ENCODE measurements around the gene TMEM212. TPM values are rescaled to one million over a fixed set of nuclear protein-coding genes. Genes with fewer than 3 reads are reported as not detected.

TMEM212 gene
- total and polyA plus RNA-seq, 2 of the 13 experiments (the other 11 are each of a cell fraction or from before 2014, with no cell fraction given): not detected

DNA sequence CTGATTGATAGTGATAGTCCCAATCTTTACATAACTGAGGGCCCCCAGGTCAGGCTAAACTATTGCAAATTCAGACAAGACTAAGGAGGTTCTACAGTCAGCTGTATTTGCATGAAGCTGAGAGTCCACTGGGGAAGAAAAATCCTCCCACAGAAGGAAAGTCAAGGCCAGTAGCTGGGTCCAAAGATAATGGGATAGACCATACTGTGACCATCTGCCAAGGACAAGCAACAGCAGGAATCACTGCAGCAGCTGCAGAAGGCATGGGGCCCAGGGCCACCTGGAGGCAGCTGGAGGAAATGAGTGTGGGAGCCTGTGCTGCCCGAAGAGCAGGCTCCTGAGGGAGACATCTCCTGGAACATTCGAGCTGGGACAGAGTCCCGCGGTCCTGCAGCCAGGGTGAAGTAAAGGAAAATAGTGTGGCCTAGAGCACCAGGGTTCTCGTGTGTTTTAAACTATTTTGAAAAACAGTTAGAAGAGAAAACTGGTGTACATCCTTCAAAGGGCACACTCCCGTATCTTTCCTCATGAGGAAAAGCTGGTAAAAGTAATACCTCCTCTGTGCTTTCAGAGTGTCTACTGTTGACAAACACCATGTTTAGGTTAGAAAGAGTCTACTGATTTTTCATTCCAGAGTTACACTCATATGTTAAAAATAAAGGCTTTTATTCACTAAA is 13.2 kb upstream of the TMEM212 start (continued):
- TF ChIP-seq, protein P1, sequence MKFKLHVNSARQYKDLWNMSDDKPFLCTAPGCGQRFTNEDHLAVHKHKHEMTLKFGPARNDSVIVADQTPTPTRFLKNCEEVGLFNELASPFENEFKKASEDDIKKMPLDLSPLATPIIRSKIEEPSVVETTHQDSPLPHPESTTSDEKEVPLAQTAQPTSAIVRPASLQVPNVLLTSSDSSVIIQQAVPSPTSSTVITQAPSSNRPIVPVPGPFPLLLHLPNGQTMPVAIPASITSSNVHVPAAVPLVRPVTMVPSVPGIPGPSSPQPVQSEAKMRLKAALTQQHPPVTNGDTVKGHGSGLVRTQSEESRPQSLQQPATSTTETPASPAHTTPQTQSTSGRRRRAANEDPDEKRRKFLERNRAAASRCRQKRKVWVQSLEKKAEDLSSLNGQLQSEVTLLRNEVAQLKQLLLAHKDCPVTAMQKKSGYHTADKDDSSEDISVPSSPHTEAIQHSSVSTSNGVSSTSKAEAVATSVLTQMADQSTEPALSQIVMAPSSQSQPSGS (CRISPR knock-in tag; IDR thresholded peaks at IDR 0.05): peak; percentile 43; the same call in 1 of the 2 replicates
- no peak for TF ChIP-seq HNRNPL (IDR thresholded peaks at IDR 0.05; ENCODE audit: low read depth, low read length)
- TF ChIP-seq ZNF781 (CRISPR knock-in tag; IDR thresholded peaks at IDR 0.05; ENCODE audit: borderline replicate concordance, not compliant biosample characterization): no peak
- TF ChIP-seq ZNF629 (CRISPR knock-in tag; conservative IDR thresholded peaks at IDR 0.05): 0 out of 2 replicates have a peak, but pooled peaks have one; percentile 20
- TF ChIP-seq RXRB (CRISPR knock-in tag; IDR thresholded peaks at IDR 0.05; ENCODE audit: borderline replicate concordance): peak; percentile 84
- TF ChIP-seq KAT8 (CRISPR knock-in tag; IDR thresholded peaks at IDR 0.05): peak; percentile 57; the same call in 1 of the 2 replicates
- TF ChIP-seq ZNF678 (CRISPR knock-in tag; IDR thresholded peaks at IDR 0.05): no peak
- TF ChIP-seq EED (CRISPR knock-in tag; IDR thresholded peaks at IDR 0.05): no peak
- TF ChIP-seq, protein P2, sequence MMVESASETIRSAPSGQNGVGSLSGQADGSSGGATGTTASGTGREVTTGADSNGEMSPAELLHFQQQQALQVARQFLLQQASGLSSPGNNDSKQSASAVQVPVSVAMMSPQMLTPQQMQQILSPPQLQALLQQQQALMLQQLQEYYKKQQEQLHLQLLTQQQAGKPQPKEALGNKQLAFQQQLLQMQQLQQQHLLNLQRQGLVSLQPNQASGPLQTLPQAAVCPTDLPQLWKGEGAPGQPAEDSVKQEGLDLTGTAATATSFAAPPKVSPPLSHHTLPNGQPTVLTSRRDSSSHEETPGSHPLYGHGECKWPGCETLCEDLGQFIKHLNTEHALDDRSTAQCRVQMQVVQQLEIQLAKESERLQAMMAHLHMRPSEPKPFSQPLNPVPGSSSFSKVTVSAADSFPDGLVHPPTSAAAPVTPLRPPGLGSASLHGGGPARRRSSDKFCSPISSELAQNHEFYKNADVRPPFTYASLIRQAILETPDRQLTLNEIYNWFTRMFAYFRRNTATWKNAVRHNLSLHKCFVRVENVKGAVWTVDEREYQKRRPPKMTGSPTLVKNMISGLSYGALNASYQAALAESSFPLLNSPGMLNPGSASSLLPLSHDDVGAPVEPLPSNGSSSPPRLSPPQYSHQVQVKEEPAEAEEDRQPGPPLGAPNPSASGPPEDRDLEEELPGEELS (CRISPR knock-in tag; IDR thresholded peaks at IDR 0.05): peak; percentile 61; the same call in 1 of the 2 replicates
- no peak for TF ChIP-seq NFRKB (IDR thresholded peaks at IDR 0.05)
- peak; percentile 88 for TF ChIP-seq MTA1 (CRISPR knock-in tag; IDR thresholded peaks at IDR 0.05; ENCODE audit: borderline replicate concordance)
- TF ChIP-seq JUND (CRISPR knock-in tag; IDR thresholded peaks at IDR 0.05): peak; percentile 32; the same call in 1 of the 2 replicates
- TF ChIP-seq ZNF543 (CRISPR knock-in tag; IDR thresholded peaks at IDR 0.05): 0 out of 2 replicates have a peak, but pooled peaks have one; percentile 8
- TF ChIP-seq, protein P3, sequence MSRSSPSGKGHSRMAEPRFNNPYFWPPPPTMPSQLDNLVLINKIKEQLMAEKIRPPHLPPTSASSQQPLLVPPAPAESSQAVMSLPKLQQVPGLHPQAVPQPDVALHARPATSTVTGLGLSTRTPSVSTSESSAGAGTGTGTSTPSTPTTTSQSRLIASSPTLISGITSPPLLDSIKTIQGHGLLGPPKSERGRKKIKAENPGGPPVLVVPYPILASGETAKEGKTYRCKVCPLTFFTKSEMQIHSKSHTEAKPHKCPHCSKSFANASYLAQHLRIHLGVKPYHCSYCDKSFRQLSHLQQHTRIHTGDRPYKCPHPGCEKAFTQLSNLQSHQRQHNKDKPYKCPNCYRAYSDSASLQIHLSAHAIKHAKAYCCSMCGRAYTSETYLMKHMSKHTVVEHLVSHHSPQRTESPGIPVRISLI (CRISPR knock-in tag; IDR thresholded peaks at IDR 0.05; ENCODE audit: borderline replicate concordance): peak; percentile 61; the same call in 1 of the 2 replicates
- TF ChIP-seq ZNF839 (CRISPR knock-in tag; IDR thresholded peaks at IDR 0.05; ENCODE audit: borderline replicate concordance): peak; percentile 66; the same call in 1 of the 2 replicates
- TF ChIP-seq ZNF841 (CRISPR knock-in tag; IDR thresholded peaks at IDR 0.05; ENCODE audit: borderline replicate concordance): no peak
- TF ChIP-seq RXRA (CRISPR knock-in tag; IDR thresholded peaks at IDR 0.05): peak; percentile 73
- no peak for TF ChIP-seq FOXA1 (IDR thresholded peaks at IDR 0.05)
- TF ChIP-seq FOXA1 (CRISPR knock-in tag; IDR thresholded peaks at IDR 0.05): no peak
- TF ChIP-seq TBP (CRISPR knock-in tag; IDR thresholded peaks at IDR 0.05): no peak
- TF ChIP-seq, protein P4, sequence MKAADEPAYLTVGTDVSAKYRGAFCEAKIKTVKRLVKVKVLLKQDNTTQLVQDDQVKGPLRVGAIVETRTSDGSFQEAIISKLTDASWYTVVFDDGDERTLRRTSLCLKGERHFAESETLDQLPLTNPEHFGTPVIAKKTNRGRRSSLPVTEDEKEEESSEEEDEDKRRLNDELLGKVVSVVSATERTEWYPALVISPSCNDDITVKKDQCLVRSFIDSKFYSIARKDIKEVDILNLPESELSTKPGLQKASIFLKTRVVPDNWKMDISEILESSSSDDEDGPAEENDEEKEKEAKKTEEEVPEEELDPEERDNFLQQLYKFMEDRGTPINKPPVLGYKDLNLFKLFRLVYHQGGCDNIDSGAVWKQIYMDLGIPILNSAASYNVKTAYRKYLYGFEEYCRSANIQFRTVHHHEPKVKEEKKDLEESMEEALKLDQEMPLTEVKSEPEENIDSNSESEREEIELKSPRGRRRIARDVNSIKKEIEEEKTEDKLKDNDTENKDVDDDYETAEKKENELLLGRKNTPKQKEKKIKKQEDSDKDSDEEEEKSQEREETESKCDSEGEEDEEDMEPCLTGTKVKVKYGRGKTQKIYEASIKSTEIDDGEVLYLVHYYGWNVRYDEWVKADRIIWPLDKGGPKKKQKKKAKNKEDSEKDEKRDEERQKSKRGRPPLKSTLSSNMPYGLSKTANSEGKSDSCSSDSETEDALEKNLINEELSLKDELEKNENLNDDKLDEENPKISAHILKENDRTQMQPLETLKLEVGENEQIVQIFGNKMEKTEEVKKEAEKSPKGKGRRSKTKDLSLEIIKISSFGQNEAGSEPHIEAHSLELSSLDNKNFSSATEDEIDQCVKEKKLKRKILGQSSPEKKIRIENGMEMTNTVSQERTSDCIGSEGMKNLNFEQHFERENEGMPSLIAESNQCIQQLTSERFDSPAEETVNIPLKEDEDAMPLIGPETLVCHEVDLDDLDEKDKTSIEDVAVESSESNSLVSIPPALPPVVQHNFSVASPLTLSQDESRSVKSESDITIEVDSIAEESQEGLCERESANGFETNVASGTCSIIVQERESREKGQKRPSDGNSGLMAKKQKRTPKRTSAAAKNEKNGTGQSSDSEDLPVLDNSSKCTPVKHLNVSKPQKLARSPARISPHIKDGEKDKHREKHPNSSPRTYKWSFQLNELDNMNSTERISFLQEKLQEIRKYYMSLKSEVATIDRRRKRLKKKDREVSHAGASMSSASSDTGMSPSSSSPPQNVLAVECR (CRISPR knock-in tag; IDR thresholded peaks at IDR 0.05; ENCODE audit: borderline replicate concordance): peak; percentile 62; the same call in 1 of the 2 replicates
- TF ChIP-seq ZMYM3 (CRISPR knock-in tag; IDR thresholded peaks at IDR 0.05): peak; percentile 89

Measured in HepG2 (cell line).